ENCODE results near the gene ZBTB26.

DNA sequence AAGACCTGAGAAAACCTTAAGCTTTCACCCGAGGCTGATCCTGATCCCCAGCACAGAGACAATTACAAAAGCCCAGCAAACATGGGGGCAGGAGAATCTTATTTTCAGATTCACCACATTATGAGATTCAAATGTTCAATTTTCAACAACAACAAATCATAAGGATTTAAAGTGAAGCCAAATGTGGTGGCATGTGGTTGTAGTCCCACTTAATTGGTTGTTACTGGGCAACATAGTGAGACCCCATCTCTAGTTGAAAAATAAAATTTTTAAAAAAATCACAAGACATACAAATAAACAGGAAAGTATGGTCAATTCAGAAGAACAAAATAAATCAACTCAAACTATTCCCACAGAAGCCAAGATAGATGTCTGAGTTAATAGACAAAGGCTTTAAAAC is 5.6 kb upstream of the ZBTB26 start:
- TF ChIP-seq POLR2AphosphoS5 (IDR thresholded peaks at IDR 0.05): no peak
- TF ChIP-seq, protein P1, sequence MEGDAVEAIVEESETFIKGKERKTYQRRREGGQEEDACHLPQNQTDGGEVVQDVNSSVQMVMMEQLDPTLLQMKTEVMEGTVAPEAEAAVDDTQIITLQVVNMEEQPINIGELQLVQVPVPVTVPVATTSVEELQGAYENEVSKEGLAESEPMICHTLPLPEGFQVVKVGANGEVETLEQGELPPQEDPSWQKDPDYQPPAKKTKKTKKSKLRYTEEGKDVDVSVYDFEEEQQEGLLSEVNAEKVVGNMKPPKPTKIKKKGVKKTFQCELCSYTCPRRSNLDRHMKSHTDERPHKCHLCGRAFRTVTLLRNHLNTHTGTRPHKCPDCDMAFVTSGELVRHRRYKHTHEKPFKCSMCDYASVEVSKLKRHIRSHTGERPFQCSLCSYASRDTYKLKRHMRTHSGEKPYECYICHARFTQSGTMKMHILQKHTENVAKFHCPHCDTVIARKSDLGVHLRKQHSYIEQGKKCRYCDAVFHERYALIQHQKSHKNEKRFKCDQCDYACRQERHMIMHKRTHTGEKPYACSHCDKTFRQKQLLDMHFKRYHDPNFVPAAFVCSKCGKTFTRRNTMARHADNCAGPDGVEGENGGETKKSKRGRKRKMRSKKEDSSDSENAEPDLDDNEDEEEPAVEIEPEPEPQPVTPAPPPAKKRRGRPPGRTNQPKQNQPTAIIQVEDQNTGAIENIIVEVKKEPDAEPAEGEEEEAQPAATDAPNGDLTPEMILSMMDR (IDR thresholded peaks at IDR 0.05): no peak
